PFSK-1 (cell line): ENCODE data around the gene LTBP1.

ENCODE experiments used
- FOXP2 ChIP-seq: optimal IDR thresholded peaks from 2 replicates; pipeline ENCODE3; 2011; ENCODE audit warnings: borderline replicate concordance, control low read depth, inconsistent platforms; ENCODE audit not compliant: insufficient read depth; ENCODE audit errors: extremely low read length, extremely low read depth
- POLR2AphosphoS5 ChIP-seq: IDR thresholded peaks from 2 replicates; pipeline ENCODE4 v1.6.1; 2012; ENCODE audit warnings: low read depth, mild to moderate bottlenecking, control low read depth, low read length, moderate library complexity
- SIN3A ChIP-seq: IDR thresholded peaks from 2 replicates; pipeline ENCODE4 v1.6.1; 2012; ENCODE audit warnings: mild to moderate bottlenecking, low read length, moderate library complexity, borderline replicate concordance; ENCODE audit not compliant: insufficient read depth
- TAF1 ChIP-seq: IDR thresholded peaks from 2 replicates; pipeline ENCODE4 v1.6.1; 2012; ENCODE audit warnings: low read length, control low read depth, borderline replicate concordance; ENCODE audit not compliant: insufficient read depth
- TF ChIP-seq, protein P1 (sequence below), 2 experiments: IDR thresholded peaks; 2 replicates each; pipeline versions ENCODE4 v1.6.1 to v1.8.0; 2011 to 2012; ENCODE audit warnings: low read depth in 2 of 2, low read length in 2 of 2, control low read depth in 1 of 2, inconsistent platforms in 1 of 2, mild to moderate bottlenecking in 1 of 2, moderate library complexity in 1 of 2; ENCODE audit not compliant: insufficient read depth in 1 of 2

LTBP1 gene

GRCh38 chr2:33287507-33288005 is 340.8 kb downstream of the LTBP1 start:
- TF ChIP-seq TAF1 (no peak), POLR2AphosphoS5 (no peak), FOXP2 (no peak)
- TF ChIP-seq, protein P1, sequence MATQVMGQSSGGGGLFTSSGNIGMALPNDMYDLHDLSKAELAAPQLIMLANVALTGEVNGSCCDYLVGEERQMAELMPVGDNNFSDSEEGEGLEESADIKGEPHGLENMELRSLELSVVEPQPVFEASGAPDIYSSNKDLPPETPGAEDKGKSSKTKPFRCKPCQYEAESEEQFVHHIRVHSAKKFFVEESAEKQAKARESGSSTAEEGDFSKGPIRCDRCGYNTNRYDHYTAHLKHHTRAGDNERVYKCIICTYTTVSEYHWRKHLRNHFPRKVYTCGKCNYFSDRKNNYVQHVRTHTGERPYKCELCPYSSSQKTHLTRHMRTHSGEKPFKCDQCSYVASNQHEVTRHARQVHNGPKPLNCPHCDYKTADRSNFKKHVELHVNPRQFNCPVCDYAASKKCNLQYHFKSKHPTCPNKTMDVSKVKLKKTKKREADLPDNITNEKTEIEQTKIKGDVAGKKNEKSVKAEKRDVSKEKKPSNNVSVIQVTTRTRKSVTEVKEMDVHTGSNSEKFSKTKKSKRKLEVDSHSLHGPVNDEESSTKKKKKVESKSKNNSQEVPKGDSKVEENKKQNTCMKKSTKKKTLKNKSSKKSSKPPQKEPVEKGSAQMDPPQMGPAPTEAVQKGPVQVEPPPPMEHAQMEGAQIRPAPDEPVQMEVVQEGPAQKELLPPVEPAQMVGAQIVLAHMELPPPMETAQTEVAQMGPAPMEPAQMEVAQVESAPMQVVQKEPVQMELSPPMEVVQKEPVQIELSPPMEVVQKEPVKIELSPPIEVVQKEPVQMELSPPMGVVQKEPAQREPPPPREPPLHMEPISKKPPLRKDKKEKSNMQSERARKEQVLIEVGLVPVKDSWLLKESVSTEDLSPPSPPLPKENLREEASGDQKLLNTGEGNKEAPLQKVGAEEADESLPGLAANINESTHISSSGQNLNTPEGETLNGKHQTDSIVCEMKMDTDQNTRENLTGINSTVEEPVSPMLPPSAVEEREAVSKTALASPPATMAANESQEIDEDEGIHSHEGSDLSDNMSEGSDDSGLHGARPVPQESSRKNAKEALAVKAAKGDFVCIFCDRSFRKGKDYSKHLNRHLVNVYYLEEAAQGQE (IDR thresholded peaks at IDR 0.05; ENCODE audit: insufficient read depth in 1 of 2, low read depth in 2 of 2, low read length in 2 of 2): no peak

DNA sequence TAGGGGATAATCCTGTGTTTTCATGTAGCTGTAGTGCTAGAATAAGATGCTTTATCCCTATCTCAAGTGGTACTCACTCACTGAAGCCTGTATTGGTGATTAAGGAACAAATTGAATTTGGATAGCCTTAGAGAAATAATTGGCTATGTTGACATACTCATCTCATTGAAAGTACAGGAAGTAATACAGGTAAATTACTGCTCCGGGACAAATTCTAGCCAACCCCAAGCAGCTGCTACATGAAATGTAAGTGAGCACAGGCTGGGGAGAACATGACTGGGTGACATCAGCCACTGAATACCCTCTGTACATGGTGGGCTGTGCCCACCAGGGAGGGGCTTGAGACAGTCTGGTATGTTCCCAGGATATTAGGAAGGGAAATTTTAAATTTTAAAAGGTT is 341.3 kb downstream of the LTBP1 start:
- no peak for TF ChIP-seq TAF1

- TF ChIP-seq FOXP2 (no peak), POLR2AphosphoS5 (no peak), TAF1 (no peak)
These were observed 343.2 kb downstream of the LTBP1 start for GRCh38 chr2:33289961-33290360.

DNA sequence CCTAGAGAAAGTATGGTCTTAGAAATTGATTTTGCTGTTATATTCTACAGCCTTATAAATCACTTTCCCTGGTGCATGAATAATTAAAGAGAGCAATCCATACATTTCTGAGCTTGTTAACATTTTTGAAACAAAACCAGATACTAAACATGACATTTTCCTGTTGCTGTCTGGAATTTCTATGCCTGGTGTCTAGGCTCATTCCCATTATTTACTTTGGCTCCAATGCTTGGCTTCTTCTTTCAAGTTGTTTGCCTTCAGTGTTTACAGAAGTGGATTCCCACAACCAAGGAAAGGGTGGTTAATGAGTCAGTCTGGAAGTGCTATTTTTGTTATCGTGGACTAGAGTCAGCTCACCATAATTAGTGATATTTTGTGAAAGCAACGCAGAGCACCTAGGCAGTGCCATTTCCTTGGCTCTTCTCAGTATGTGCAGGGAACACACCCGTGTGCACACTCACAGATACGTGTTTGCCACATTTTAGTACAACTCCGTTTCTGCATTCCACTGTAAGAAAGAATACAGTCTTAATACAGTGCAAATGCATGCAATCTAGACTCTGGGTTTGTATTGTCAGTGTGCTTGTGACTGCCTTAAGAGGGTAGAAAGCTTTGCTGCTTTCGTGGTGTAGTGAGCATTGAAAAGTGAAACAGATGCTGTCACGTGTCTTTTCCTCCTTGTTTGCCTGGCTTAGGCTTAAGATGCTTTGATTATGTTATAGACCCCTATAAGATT is 344.7 kb downstream of the LTBP1 start:
- TF ChIP-seq POLR2AphosphoS5 (peak; percentile 42; the same call in 1 of the 2 replicates), FOXP2 (peak; percentile 59), SIN3A (no peak), TAF1 (0 out of 2 replicates have a peak, but pooled peaks have one; percentile 14)
- TF ChIP-seq, protein P1 (IDR thresholded peaks at IDR 0.05; ENCODE audit: insufficient read depth in 1 of 2, low read depth in 2 of 2, low read length in 2 of 2): peak in 1 of 2 experiments; percentile 59; a peak in 1 of 4 replicates

DNA sequence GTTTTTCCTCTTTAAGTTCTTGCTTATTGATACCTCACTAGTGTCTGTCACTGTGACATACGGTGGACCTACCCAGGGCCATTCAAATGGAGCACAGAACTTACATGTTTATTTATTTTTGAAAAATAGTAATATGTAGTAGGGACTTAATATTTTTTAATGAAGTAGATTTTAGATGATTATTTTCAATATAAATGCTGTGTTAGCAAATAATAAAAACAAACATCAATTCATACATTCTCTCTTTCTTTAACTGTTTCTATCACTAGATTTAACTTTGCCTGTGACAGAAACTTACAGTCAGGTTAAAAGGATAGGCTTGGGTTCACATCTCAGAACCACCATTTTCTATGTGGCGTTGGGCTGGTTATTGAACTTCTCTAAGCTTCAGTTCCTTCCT is 345.3 kb downstream of the LTBP1 start:
- TF ChIP-seq SIN3A: no peak
- TF ChIP-seq TAF1: no peak
- TF ChIP-seq, protein P1 (IDR thresholded peaks at IDR 0.05; ENCODE audit: insufficient read depth in 1 of 2, low read depth in 2 of 2, low read length in 2 of 2): no peak
- TF ChIP-seq FOXP2: no peak
- no peak for TF ChIP-seq POLR2AphosphoS5

- TF ChIP-seq, protein P1 (IDR thresholded peaks at IDR 0.05; ENCODE audit: insufficient read depth in 1 of 2, low read depth in 2 of 2, low read length in 2 of 2): no peak
- TF ChIP-seq POLR2AphosphoS5 (no peak), SIN3A (no peak), TAF1 (no peak), FOXP2 (no peak)
These were observed 346.3 kb downstream of the LTBP1 start for GRCh38 chr2:33292981-33293595.
